HEK293 (cell line): Measurements from ENCODE around the gene MFAP1.

ENCODE experiments used
- CTCF ChIA-PET: fragments of 350-600 bp; formaldehyde crosslinking; extraction: SDS; loops from one replicate; lab custom pipeline; 2021; ENCODE audit warnings: antibody characterized with exemption; lab: Yijun Ruan, JAX
- POLR2A ChIA-PET: fragments of 300-600 bp; formaldehyde crosslinking; extraction: SDS; loops from one replicate; lab custom pipeline; 2020; ENCODE audit warnings: antibody characterized with exemption, inconsistent platforms; lab: Yijun Ruan, JAX
- H3K27ac ChIP-seq: fragments of 200-500 bp; sonication (Bioruptor generic); 2 replicates; pipeline ENCODE4 v1.5.1; 2014; ENCODE audit warnings: low read depth, low read length, control low read depth, inconsistent platforms; ENCODE audit errors: extremely low read depth
- H3K36me3 ChIP-seq, 2 experiments: fragments of 200-500 bp in 1 of 2; sonication (Bioruptor generic) in 1 of 2; 1 replicate in 1 of 2; 2 replicates in 1 of 2; pipeline ENCODE4 v1.5.1; 2014 to 2017; ENCODE audit warnings: inconsistent platforms in 2 of 2, low read length in 2 of 2; ENCODE audit not compliant: control insufficient read depth in 2 of 2, insufficient read depth in 1 of 2
- H3K4me1 ChIP-seq: fragments of 200-500 bp; sonication (Bioruptor generic); 2 replicates; pipeline ENCODE4 v1.5.1; 2014; ENCODE audit warnings: mild to moderate bottlenecking, low read length, inconsistent platforms; ENCODE audit not compliant: control insufficient read depth, insufficient read depth
- H3K4me3 ChIP-seq: 2 replicates; pipeline ENCODE4 v1.5.1; 2011; ENCODE audit warnings: low read depth, mild to moderate bottlenecking, control low read depth, low read length, moderate library complexity
- H3K9me3 ChIP-seq: fragments of 200-500 bp; sonication (Bioruptor generic); 2 replicates; pipeline ENCODE4 v1.5.1; 2014; ENCODE audit warnings: low read depth, low read length, inconsistent platforms; ENCODE audit not compliant: control insufficient read depth, insufficient read depth
- HOXD13 ChIP-seq: sonication (generic); formaldehyde crosslinking; IDR thresholded peaks from 2 replicates; pipeline ENCODE4 v1.8.0; 2022; ENCODE audit warnings: missing genetic modification reagents, borderline replicate concordance
- KLF10 ChIP-seq: fragments of 450-650 bp; IDR thresholded peaks from 2 replicates; pipeline ENCODE4 v1.5.1; 2018; ENCODE audit warnings: missing biosample characterization, mild to moderate bottlenecking, missing genetic modification characterization
- PATZ1 ChIP-seq: fragments of 450-650 bp; formaldehyde crosslinking; IDR thresholded peaks from 2 replicates; pipeline ENCODE4 v1.5.1; 2016; ENCODE audit warnings: missing biosample characterization, missing genetic modification characterization
- RBAK ChIP-seq: fragments of 450-650 bp; formaldehyde crosslinking; IDR thresholded peaks from 2 replicates; pipeline ENCODE4 v1.5.1; 2016; ENCODE audit warnings: missing biosample characterization, missing genetic modification characterization
- WT1 ChIP-seq: fragments of 450-650 bp; formaldehyde crosslinking; IDR thresholded peaks from 2 replicates; pipeline ENCODE4 v1.5.1; 2016; ENCODE audit warnings: missing biosample characterization, missing genetic modification characterization
- ZBTB1 ChIP-seq: fragments of 450-650 bp; formaldehyde crosslinking; IDR thresholded peaks from 2 replicates; pipeline ENCODE4 v1.5.1; 2016; ENCODE audit warnings: missing biosample characterization, missing genetic modification characterization
- ZBTB20 ChIP-seq: fragments of 450-650 bp; formaldehyde crosslinking; IDR thresholded peaks from 2 replicates; pipeline ENCODE4 v1.5.1; 2016; ENCODE audit warnings: missing biosample characterization, missing genetic modification characterization
- ZFHX2 ChIP-seq: fragments of 450-650 bp; formaldehyde crosslinking; conservative IDR thresholded peaks from 2 replicates; pipeline ENCODE4 v1.5.1; 2016; ENCODE audit warnings: missing biosample characterization, missing genetic modification characterization
- ZFP3 ChIP-seq: fragments of 450-650 bp; formaldehyde crosslinking; IDR thresholded peaks from 2 replicates; pipeline ENCODE4 v1.5.1; 2016; ENCODE audit warnings: low read depth, missing biosample characterization, missing genetic modification characterization
- ZIC2 ChIP-seq: fragments of 450-650 bp; formaldehyde crosslinking; IDR thresholded peaks from 2 replicates; pipeline ENCODE4 v1.5.1; 2016; ENCODE audit warnings: missing biosample characterization, missing genetic modification characterization
- ZNF10 ChIP-seq: fragments of 450-650 bp; formaldehyde crosslinking; IDR thresholded peaks from 2 replicates; pipeline ENCODE4 v1.5.1; 2017; ENCODE audit warnings: missing biosample characterization, missing genetic modification characterization
- ZNF146 ChIP-seq: fragments of 450-650 bp; formaldehyde crosslinking; IDR thresholded peaks from 2 replicates; pipeline ENCODE4 v1.5.1; 2016; ENCODE audit warnings: missing biosample characterization, missing genetic modification characterization
- ZNF16 ChIP-seq: fragments of 450-650 bp; formaldehyde crosslinking; IDR thresholded peaks from 2 replicates; pipeline ENCODE4 v1.5.1; 2016; ENCODE audit warnings: low read depth, missing biosample characterization, missing genetic modification characterization
- ZNF202 ChIP-seq: fragments of 450-650 bp; formaldehyde crosslinking; IDR thresholded peaks from 2 replicates; pipeline ENCODE4 v1.5.1; 2016; ENCODE audit warnings: missing biosample characterization, missing genetic modification characterization, borderline replicate concordance
- ZNF221 ChIP-seq: fragments of 450-650 bp; formaldehyde crosslinking; IDR thresholded peaks from 2 replicates; pipeline ENCODE4 v1.5.1; 2017; ENCODE audit warnings: missing biosample characterization, missing genetic modification characterization, borderline replicate concordance
- ZNF341 ChIP-seq: fragments of 450-650 bp; formaldehyde crosslinking; IDR thresholded peaks from 2 replicates; pipeline ENCODE4; 2016; ENCODE audit warnings: low read depth, missing biosample characterization, missing genetic modification characterization
- ZNF48 ChIP-seq: fragments of 450-650 bp; formaldehyde crosslinking; IDR thresholded peaks from 2 replicates; pipeline ENCODE4 v1.5.1; 2016; ENCODE audit warnings: missing biosample characterization, missing genetic modification characterization
- ZNF530 ChIP-seq: fragments of 450-650 bp; formaldehyde crosslinking; IDR thresholded peaks from 2 replicates; pipeline ENCODE4 v1.5.1; 2016; ENCODE audit warnings: low read depth, missing biosample characterization, missing genetic modification characterization
- ZNF571 ChIP-seq: fragments of 450-650 bp; formaldehyde crosslinking; IDR thresholded peaks from 2 replicates; pipeline ENCODE4 v1.5.0; 2017; ENCODE audit warnings: missing biosample characterization, missing genetic modification characterization
- ZNF585B ChIP-seq: fragments of 450-650 bp; formaldehyde crosslinking; IDR thresholded peaks from 2 replicates; pipeline ENCODE4 v1.5.1; 2016; ENCODE audit warnings: missing biosample characterization, missing genetic modification characterization
- ZNF658 ChIP-seq: fragments of 450-650 bp; formaldehyde crosslinking; IDR thresholded peaks from 2 replicates; pipeline ENCODE4; 2016; ENCODE audit warnings: missing biosample characterization, missing genetic modification characterization
- ZNF677 ChIP-seq: fragments of 450-650 bp; IDR thresholded peaks from 2 replicates; pipeline ENCODE4 v1.5.0; 2018; ENCODE audit warnings: missing biosample characterization, mild to moderate bottlenecking, missing genetic modification characterization, moderate library complexity
- ZNF692 ChIP-seq: fragments of 450-650 bp; formaldehyde crosslinking; IDR thresholded peaks from 2 replicates; pipeline ENCODE4 v1.5.1; 2016; ENCODE audit warnings: missing biosample characterization, missing genetic modification characterization
- ZNF76 ChIP-seq: fragments of 450-650 bp; formaldehyde crosslinking; IDR thresholded peaks from 2 replicates; pipeline ENCODE4; 2016; ENCODE audit warnings: low read depth, missing biosample characterization, missing genetic modification characterization, borderline replicate concordance
- ZXDB ChIP-seq: fragments of 450-650 bp; formaldehyde crosslinking; IDR thresholded peaks from 2 replicates; pipeline ENCODE4 v1.5.1; 2016; ENCODE audit warnings: missing biosample characterization, missing genetic modification characterization
- TF ChIP-seq, protein P1 (sequence below): fragments of 450-650 bp; formaldehyde crosslinking; IDR thresholded peaks from 2 replicates; pipeline ENCODE4 v1.5.1; 2016; ENCODE audit warnings: missing biosample characterization, missing genetic modification characterization
- TF ChIP-seq, protein P2 (sequence below): fragments of 450-650 bp; formaldehyde crosslinking; IDR thresholded peaks from 2 replicates; pipeline ENCODE4 v1.5.1; 2017; ENCODE audit warnings: missing biosample characterization, missing genetic modification characterization
- TF ChIP-seq, protein P3 (sequence below): fragments of 450-650 bp; formaldehyde crosslinking; IDR thresholded peaks from 2 replicates; pipeline ENCODE4 v1.5.1; 2016; ENCODE audit warnings: missing biosample characterization, missing genetic modification characterization

The MFAP1 gene

GRCh38 chr15:43776101-43776717 lies 48.3 kb downstream of the MFAP1 start (continued):
- TF ChIP-seq ZNF76 (peak; percentile 83), ZNF341 (peak; percentile 64), ZXDB (tag by site-specific recombination) (0 out of 2 replicates have a peak, but pooled peaks have one; percentile 9), HOXD13 (CRISPR knock-in tag) (no peak), ZNF692 (tag by site-specific recombination) (peak; percentile 90), ZBTB20 (tag by site-specific recombination) (peak; percentile 49; the same call in 1 of the 2 replicates), ZNF658 (tag by site-specific recombination) (no peak), PATZ1 (tag by site-specific recombination) (peak; percentile 18), ZIC2 (tag by site-specific recombination) (peak; percentile 68), ZFHX2 (tag by site-specific recombination) (0 out of 2 replicates have a peak, but pooled peaks have one; percentile 25)

DNA sequence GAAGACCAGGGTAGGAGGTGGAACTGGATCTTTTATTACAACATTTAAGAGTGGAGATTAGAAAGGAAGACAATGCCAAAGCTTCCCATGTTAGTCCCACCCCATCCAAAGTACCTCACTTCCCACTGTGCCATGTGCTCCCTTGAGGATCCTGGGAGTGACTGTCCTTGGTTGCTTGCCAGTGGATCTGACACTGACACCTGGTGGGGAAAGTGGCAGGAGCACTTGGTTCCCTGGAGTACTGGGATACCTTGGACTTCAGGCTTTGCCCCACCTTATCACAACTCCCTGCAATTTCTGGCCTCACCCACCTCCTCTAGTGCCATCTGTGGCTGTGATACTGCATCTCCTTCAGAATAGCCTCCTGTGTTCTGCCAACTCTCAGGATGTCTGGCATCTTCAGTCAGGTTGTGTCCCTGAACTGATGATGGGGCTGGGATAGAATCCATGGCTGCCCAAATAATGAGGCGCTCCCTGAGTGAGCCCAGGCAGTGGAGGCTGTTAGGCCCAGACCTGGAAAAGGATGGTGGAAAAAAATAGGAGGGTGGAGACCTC lies 49.0 kb downstream of the MFAP1 start:
- ChIA-PET POLR2A (interaction anchor here (2.0 kb wide), 1 partner anchor 25 kb away, joined by 8 read pairs; the partner anchor contains the start of genes HYPK and SERINC4), CTCF (interaction anchor here (0.7 to 1.9 kb wide), 5 partner anchors 10 to 199 kb away, joined by 3 to 6 read pairs (median 3); no protein-coding TSS in a partner anchor)
- H3K36me3 ChIP-seq, result peaks cover 26 to 38% of the 10 kb centered on the region in 2 experiments
- no peak overlapping the region; the same call in 1 of the 2 replicates for H3K27ac ChIP-seq
- peaks cover 5% of the 10 kb centered on the region; the same call in 1 of the 2 replicates for H3K4me1 ChIP-seq
- no peaks in the 10 kb centered on the region for H3K9me3 ChIP-seq
- no peak overlapping the region for H3K4me3 ChIP-seq
- TF ChIP-seq ZNF202 (tag by site-specific recombination), result no peak
- no peak for TF ChIP-seq ZNF16 (tag by site-specific recombination)
- no peak for TF ChIP-seq ZNF677 (tag by site-specific recombination)
- TF ChIP-seq, protein P1, sequence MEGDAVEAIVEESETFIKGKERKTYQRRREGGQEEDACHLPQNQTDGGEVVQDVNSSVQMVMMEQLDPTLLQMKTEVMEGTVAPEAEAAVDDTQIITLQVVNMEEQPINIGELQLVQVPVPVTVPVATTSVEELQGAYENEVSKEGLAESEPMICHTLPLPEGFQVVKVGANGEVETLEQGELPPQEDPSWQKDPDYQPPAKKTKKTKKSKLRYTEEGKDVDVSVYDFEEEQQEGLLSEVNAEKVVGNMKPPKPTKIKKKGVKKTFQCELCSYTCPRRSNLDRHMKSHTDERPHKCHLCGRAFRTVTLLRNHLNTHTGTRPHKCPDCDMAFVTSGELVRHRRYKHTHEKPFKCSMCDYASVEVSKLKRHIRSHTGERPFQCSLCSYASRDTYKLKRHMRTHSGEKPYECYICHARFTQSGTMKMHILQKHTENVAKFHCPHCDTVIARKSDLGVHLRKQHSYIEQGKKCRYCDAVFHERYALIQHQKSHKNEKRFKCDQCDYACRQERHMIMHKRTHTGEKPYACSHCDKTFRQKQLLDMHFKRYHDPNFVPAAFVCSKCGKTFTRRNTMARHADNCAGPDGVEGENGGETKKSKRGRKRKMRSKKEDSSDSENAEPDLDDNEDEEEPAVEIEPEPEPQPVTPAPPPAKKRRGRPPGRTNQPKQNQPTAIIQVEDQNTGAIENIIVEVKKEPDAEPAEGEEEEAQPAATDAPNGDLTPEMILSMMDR, result peak; percentile 83
- no peak for TF ChIP-seq ZNF48 (tag by site-specific recombination)
- TF ChIP-seq, protein P2, sequence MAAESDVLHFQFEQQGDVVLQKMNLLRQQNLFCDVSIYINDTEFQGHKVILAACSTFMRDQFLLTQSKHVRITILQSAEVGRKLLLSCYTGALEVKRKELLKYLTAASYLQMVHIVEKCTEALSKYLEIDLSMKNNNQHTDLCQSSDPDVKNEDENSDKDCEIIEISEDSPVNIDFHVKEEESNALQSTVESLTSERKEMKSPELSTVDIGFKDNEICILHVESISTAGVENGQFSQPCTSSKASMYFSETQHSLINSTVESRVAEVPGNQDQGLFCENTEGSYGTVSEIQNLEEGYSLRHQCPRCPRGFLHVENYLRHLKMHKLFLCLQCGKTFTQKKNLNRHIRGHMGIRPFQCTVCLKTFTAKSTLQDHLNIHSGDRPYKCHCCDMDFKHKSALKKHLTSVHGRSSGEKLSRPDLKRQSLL, result no peak
- TF ChIP-seq WT1, result peak; percentile 42
- no peak for TF ChIP-seq ZNF146 (tag by site-specific recombination)
- TF ChIP-seq, protein P3, sequence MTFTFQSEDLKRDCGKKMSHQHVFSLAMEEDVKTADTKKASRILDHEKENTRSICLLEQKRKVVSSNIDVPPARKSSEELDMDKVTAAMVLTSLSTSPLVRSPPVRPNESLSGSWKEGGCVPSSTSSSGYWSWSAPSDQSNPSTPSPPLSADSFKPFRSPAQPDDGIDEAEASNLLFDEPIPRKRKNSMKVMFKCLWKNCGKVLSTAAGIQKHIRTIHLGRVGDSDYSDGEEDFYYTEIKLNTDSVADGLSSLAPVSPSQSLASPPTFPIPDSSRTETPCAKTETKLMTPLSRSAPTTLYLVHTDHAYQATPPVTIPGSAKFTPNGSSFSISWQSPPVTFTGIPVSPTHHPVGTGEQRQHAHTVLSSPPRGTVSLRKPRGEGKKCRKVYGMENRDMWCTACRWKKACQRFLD (tag by site-specific recombination), result no peak
- TF ChIP-seq ZFP3, result no peak
- 0 out of 2 replicates have a peak, but pooled peaks have one; percentile 4 for TF ChIP-seq ZXDB (tag by site-specific recombination)
- no peak for TF ChIP-seq KLF10 (tag by site-specific recombination)
- TF ChIP-seq ZBTB1 (tag by site-specific recombination), result no peak
- no peak for TF ChIP-seq RBAK (tag by site-specific recombination)
- TF ChIP-seq ZBTB20 (tag by site-specific recombination), result no peak
- TF ChIP-seq ZNF10 (tag by site-specific recombination), result no peak
- no peak for TF ChIP-seq ZNF585B (tag by site-specific recombination)
- TF ChIP-seq ZNF221 (tag by site-specific recombination), result no peak
- no peak for TF ChIP-seq ZNF571 (tag by site-specific recombination)
- no peak for TF ChIP-seq ZNF530 (tag by site-specific recombination)
